GM19351 (cell line): ENCODE measurements around the gene FBXO27.
"Not testable (repeated sequence)": the region's sequence is repeated elsewhere in the genome, so short reads cannot be mapped to it uniquely, and the experiment has no call there.

Source experiments
- ATAC-seq: cut with Tn5 transposase; IDR thresholded peaks from one replicate; pipeline ENCODE4 v1.9.1; 2021; ENCODE audit warnings: mild to moderate bottlenecking, moderate library complexity; ENCODE audit not compliant: unreplicated experiment

The FBXO27 gene

GRCh38 chr19:39032063-39032918, at the start of gene FBXO27:
Gene FBXO27 (minus strand): TSS chr19:39032549. CDS start chr19:39032227, 322 bp downstream.
- ATAC-seq, result no peak

DNA sequence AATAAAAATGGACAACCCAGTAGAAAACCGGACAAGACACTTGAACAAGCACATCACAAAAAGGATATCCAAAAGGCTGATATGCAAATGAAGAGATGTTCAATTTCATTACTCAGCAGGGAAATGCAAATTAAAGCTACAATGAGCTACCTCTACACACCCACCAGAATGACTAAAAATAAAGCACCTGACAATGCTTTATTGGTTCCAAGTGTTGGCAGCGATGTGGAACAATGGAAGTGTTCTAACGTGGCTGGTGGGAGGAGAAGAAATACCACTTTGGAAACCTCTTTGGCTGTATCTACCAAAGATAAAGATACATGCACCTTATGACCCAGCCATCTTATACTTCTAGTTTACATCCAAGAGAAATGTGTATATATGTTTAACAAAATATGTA, 48.1 kb upstream of the FBXO27 start:
- no peak for ATAC-seq

DNA sequence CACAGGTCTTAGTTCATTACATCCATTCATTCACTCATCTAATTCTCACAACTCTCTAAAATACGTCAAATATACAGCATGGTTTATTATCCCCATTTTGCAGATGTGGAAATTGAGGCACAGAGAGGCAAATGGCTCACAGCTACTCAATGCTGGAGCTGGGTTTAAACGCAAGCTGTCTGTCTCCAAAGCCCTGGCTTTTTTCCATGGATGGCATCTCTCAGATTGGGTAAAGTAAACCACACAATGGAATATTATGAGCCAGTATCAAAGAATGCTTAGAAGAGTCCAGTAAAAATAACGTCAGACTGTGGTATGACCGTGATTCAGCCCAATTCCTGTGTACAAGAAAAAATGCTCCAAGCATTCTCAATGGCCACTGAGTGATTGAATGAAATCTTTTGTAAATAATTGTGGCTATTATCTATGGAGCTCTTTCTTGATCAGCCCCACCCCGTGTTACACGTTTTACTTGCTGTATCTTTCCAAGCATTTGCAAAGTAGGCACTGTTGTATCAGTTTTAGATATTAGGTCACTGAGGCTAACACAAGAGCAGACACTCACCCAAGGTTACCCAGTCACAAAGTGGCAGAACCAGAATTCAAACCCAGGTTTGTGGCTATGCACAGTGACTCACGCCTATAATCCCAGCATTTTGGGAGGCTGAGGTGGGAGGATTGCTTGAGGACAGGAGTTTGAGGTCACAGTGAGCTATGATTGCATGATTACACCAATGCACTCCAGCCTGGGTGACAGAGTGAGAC, 46.3 kb upstream of the FBXO27 start:
- ATAC-seq, result no peak

DNA sequence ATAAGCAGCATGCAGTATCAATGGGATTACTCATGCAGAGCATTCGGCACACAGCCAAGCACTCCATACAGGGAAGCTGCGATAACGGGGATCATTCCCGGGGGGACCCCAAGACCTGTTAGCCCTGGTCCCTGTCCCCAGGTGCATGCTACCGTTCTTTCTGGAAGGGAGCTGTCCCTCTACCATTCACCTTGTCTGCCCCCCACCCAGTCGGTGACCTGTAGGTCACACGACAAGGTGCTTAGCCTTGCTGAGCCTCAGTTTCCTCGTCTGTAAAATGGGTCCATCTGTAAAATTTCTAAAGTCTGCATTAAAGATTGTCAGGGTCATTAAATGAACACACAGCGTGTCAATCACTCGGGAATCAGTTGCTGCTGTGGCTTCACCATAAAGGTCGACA, 45.0 kb upstream of the FBXO27 start:
- ATAC-seq, result no peak

DNA sequence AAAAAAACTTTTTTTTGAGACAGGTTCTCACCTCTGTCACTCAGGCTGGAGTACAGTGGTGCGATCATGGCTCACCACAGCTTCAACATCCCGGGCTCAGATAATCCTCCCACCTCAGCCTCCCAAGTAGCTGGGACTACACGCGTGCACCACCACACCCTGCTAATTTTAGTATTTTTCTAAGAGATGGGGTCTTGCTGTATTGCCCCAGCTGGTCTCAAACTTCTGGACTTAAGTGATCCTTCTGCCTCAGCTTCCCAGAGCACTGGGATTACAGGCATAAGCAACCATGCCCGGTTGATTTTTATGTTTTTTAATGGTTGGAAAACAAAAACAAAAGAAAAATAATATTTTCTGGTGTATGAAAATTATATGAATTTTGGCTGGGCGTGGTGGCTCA, 42.6 kb upstream of the FBXO27 start:
- ATAC-seq, result no peak

GRCh38 chr19:39074205-39074692, 41.9 kb upstream of the FBXO27 start:
- ATAC-seq, result no peak

GRCh38 chr19:39070888-39071287, 38.5 kb upstream of the FBXO27 start:
- no peak for ATAC-seq

DNA sequence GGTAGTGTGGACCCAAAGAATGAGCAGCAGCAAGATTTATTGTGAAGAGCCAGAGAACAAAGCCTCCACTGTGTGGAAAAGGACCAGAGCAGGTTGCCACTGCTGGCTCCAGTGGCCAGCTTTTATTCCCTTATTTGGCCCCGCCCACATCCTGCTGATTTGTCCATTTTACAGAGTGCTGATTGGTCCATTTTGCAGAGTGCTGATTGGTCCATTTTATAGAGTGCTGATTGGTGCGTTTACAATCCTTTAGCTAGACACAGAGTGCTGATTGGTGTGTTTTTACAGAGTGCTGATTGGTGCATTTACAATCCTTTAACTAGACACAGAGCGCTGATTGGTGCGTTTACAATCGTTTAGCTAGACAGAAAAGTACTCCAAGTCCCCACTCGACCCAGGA, 35.9 kb upstream of the FBXO27 start:
- ATAC-seq, result not testable (repeated sequence)

DNA sequence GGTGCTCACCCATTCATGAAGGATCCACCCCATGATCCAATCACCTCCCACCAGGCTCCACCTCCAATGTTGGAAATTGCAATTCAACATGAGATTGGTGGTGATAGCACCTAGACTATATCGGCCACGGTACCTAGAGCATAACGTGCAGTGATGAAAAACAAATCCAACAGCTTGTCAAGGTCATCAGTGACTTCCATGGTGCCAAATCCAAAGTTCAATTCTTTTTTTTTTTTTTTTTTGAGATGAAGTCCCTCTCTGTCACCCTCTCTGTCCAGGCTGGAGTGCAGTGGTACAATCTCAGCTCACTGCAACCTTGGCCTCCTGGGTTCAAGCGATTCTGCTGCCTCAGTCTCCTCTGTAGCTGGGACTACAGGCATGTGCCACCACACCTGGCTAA, 34.8 kb upstream of the FBXO27 start:
- no peak for ATAC-seq

GRCh38 chr19:39065928-39066327, 33.6 kb upstream of the FBXO27 start:
- ATAC-seq, result no peak

DNA sequence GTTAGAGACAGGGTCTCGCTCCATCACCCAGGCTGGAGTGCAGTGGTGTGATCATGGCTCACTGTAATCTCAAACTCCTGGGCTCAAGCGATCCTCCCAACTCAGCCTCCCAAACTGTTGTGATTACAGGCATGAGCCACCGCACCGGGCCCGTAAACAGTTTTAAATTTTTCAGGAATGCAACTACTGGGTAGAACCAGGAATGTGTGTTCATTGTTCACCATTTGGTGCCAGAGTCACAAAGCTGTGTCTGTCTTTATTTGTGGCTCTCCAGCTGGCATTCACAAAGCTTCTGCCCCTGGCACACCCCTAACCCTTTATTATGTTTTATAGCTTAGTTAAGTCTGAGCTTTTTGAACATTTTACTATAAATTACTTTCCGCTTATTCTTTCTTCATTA, 32.1 kb upstream of the FBXO27 start:
- ATAC-seq, result no peak

DNA sequence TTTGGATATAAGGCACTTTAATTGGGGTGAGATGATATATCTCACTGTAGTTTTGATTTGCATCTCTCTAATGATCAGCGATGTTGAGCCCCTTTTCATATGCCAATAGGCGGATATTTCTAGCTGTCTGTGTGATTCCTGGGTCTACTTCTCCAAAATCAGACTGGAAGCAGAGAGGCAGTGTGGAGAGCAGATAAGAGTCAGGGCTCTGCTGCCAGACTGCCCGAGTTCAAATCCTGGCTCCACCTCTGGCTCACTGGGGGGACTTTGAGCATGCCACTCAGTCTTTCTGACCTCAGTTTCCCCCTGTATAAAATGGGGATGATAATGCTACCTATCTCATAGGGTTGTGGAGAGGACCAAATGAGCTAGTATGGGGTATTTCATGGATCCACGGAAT, 27.8 kb upstream of the FBXO27 start:
- ATAC-seq, result no peak

DNA sequence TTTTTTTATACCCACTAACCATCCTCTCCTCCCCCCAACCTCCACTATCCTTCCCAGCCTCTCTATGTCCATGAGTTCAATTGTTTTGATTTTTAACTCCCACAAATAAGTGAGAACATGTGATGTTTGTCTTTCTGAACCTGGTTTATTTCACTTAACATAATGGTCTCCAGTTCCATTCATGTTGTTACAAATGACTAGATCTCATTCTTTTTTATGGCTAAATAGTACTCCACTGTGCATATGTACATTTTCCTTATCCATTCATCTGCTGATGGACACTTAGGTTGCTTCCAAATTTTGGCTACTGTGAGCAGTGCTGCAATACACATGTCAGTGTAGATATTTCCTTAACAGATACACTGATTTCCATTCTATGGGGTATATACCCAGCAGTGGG, 27.0 kb upstream of the FBXO27 start:
- ATAC-seq, result no peak

- no peak for ATAC-seq
Measured at GRCh38 chr19:39057615-39058014, 25.3 kb upstream of the FBXO27 start.

GRCh38 chr19:39054091-39054470, 21.7 kb upstream of the FBXO27 start:
- no peak for ATAC-seq

DNA sequence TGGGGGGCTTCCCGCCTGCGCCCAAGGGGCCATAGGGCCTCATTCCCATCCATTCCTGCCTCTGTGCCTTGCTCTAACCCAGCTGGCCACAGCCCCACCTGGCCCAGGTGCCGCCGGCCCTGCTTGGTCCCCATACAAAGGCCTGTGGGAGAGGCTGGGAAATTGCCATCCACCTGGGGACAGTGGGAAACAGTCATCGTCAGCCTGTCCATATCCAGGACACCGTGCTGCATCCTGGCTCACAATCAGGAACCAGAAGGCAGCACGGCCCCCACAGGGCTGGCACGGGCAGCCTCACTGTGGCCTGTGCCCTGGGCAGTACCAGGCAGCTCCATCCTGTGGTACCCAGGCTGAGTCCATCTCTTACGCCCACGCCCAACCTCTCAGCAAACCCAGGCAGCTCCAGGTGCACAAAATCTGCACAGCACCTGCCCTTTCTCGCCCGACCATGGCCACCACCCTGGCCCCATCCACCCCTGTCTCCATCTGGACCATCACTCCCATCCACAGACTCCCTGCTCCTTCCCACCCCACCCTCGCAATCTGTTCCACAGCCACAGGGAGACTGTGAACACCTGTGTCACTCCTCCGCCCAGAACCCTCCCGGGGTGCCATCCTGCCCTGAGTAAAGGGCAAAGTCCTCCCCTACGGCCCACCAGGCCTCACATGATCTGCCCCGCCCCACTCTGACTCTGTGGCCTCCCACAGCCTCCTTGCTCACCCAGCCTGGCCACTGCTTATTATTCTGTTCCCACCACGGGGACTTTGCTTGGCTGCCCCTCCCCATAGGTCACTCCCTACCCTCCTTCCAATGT, 21.1 kb upstream of the FBXO27 start:
- no peak for ATAC-seq

- no peak for ATAC-seq
Measured at GRCh38 chr19:39052846-39053245, 20.5 kb upstream of the FBXO27 start.

- no peak for ATAC-seq
Measured at GRCh38 chr19:39052243-39052746, 19.9 kb upstream of the FBXO27 start.

GRCh38 chr19:39047073-39047472, 14.7 kb upstream of the FBXO27 start:
- ATAC-seq, result no peak

- no peak for ATAC-seq
Measured at GRCh38 chr19:39046037-39046821, 13.9 kb upstream of the FBXO27 start.
